Fibroblast of skin of left quadriceps (primary cell): ENCODE results near the gene MAGI3.

Source experiments
- DNase-seq, 2 experiments: peaks; one replicate each; pipeline ENCODE4 v3.0.0-alpha.2; 2013; ENCODE audit warnings: low read depth in 2 of 2

Gene MAGI3

GRCh38 chr1:113657126-113657525, 266.8 kb downstream of the MAGI3 start:
- DNase-seq, result no peak

- DNase-seq, result no peak
Observed at GRCh38 chr1:113657556-113658063, 267.3 kb downstream of the MAGI3 start.

- DNase-seq, result no peak
Observed at GRCh38 chr1:113659035-113659434, 268.7 kb downstream of the MAGI3 start.

- DNase-seq, result no peak
Observed at GRCh38 chr1:113659556-113659955, 269.2 kb downstream of the MAGI3 start.

- no peak for DNase-seq
Observed at GRCh38 chr1:113660088-113660487, 269.8 kb downstream of the MAGI3 start.

- no peak for DNase-seq
Observed at GRCh38 chr1:113662101-113662500, 271.8 kb downstream of the MAGI3 start.

- DNase-seq, result peak; percentile 34 to 42
Observed at GRCh38 chr1:113663165-113663951, 273.0 kb downstream of the MAGI3 start.

DNA sequence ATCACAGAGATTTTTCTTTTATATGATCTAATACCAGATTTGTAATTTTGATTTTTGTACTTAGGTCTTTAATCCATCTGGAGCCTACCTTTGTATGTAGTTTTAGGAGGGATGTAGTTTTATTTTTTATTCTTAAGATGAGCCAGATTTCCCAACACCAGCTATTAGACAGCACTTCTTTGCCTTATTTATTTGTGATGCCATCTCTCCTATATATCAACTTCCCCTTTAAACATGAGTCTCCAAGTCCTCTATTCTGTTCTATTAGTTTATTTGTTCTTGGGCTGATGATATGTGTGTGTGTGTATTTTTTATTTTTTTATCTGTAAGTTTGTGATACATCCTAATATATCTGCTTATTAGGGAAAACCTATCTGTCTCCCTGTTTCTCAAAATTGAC, 274.8 kb downstream of the MAGI3 start:
- no peak for DNase-seq

- no peak for DNase-seq
Observed at GRCh38 chr1:113666126-113666525, 275.8 kb downstream of the MAGI3 start.

GRCh38 chr1:113669988-113670387, 279.7 kb downstream of the MAGI3 start:
- no peak for DNase-seq

- no peak for DNase-seq
Observed at GRCh38 chr1:113670650-113671049, 280.3 kb downstream of the MAGI3 start.

- DNase-seq, result no peak
Observed at GRCh38 chr1:113672491-113672890, 282.2 kb downstream of the MAGI3 start.

- DNase-seq, result no peak
Observed at GRCh38 chr1:113674591-113674990, 284.3 kb downstream of the MAGI3 start.

DNA sequence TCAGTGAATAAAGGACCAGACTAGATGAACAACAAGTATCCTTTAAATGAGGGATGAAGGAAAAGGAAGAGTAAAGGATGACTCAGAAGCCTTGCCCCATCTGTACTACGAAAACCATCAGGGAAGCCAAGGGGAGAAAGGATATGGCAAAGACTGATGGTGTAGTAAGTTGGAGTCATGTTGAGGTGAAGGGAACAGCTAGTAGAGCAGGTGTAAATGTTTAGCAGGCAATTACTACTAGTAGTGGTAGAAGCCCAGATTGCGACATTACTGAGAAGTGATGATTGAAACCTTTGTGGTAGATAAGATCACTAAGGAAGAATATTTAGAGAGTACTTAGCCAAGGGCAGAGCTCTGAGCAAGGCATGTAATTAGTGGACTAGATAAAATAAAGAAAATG, 285.0 kb downstream of the MAGI3 start:
- no peak for DNase-seq

- DNase-seq, result no peak
Observed at GRCh38 chr1:113676524-113676923, 286.2 kb downstream of the MAGI3 start.

GRCh38 chr1:113677250-113678158, 287.2 kb downstream of the MAGI3 start:
- peak in 1 of 2 experiments; percentile 34 for DNase-seq

- DNase-seq, result no peak
Observed at GRCh38 chr1:113678159-113678469, 287.8 kb downstream of the MAGI3 start.

- DNase-seq, result no peak
Observed at GRCh38 chr1:113681596-113682337, 291.5 kb downstream of the MAGI3 start.

- no peak for DNase-seq
Observed at GRCh38 chr1:113683384-113684152, 293.3 kb downstream of the MAGI3 start.

DNA sequence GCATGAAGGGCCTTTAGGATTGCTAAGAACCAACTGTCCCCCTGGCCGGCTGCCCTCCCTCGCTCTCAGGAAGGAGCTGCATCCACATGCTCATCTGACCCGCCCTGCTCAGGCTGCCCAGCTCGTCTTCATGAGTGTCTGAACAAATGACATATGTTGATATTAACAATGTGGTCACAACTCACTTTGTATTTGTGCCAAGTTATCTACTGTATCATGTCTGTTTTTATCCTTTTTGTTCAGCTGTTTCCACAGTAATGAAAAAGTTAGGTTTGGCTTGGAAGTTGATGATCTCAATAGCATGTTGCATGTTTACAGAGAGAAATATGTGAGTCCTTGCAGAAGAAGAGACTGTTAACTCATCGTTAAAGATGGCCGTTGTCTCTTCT, 293.8 kb downstream of the MAGI3 start:
- DNase-seq, result no peak

DNA sequence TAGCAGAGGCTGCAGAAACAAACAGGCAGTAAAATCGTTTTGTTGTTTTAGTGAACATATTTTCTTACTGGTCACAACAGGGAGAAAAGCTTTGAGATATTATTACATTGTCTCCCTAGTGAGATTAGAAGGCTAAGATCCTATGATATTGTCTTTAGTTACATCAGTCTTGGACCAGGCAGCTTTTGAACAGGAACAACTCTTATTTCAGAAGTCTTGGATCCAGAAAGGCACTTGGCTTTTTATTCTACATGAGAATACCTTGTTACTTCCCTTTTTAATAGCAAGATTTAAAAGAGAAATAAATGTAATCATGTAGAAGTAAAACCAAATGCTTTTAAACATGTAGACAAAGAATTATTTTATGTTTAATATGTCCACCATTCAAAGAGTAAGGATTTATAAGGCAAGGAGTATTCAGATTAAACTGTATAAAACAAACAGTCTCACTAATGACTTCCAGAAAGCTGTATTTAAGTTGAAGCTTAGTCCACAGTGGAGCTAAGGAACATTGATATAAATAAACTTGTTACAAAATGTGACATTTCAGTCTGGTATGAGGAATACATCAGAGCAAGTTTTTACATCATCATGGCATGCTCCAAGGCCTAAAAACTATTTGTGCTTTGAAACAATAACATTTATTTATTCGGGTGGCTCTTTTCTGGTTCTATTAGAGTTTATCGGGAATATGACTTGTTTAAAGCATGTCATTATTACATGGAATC, 296.7 kb downstream of the MAGI3 start:
- no peak for DNase-seq
